Measurements from ENCODE around the gene HSPA1L. TPM values are rescaled to one million over a fixed set of nuclear protein-coding genes. Genes with fewer than 3 reads are reported as not detected.

HSPA1L gene
- total RNA-seq, 4 donors from 2014 or later: 0.48 to 3.0 (median 1.9) TPM

DNA sequence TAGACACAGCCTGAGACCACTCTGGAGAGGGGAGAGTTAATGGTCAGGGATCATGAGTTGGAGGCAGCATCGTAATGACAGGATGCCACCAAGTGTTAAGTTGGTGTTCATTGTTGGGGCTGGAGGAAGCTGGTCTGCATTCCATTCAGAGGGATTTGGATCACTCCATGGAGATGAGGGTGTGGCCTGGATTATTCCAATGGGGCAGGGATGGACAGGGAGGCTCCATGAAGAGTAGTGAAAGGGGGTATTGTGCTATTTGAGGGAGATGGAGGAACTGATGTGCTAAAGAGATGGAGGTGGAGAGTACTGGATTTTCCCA is 51.5 kb downstream of the HSPA1L start:
- ATAC-seq (ENCODE audit: low FRiP score) (no peak), DNase-seq (ENCODE audit: low spot score) (no peak)
- TF ChIP-seq, protein P1, sequence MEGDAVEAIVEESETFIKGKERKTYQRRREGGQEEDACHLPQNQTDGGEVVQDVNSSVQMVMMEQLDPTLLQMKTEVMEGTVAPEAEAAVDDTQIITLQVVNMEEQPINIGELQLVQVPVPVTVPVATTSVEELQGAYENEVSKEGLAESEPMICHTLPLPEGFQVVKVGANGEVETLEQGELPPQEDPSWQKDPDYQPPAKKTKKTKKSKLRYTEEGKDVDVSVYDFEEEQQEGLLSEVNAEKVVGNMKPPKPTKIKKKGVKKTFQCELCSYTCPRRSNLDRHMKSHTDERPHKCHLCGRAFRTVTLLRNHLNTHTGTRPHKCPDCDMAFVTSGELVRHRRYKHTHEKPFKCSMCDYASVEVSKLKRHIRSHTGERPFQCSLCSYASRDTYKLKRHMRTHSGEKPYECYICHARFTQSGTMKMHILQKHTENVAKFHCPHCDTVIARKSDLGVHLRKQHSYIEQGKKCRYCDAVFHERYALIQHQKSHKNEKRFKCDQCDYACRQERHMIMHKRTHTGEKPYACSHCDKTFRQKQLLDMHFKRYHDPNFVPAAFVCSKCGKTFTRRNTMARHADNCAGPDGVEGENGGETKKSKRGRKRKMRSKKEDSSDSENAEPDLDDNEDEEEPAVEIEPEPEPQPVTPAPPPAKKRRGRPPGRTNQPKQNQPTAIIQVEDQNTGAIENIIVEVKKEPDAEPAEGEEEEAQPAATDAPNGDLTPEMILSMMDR (IDR thresholded peaks at IDR 0.05): no peak

DNA sequence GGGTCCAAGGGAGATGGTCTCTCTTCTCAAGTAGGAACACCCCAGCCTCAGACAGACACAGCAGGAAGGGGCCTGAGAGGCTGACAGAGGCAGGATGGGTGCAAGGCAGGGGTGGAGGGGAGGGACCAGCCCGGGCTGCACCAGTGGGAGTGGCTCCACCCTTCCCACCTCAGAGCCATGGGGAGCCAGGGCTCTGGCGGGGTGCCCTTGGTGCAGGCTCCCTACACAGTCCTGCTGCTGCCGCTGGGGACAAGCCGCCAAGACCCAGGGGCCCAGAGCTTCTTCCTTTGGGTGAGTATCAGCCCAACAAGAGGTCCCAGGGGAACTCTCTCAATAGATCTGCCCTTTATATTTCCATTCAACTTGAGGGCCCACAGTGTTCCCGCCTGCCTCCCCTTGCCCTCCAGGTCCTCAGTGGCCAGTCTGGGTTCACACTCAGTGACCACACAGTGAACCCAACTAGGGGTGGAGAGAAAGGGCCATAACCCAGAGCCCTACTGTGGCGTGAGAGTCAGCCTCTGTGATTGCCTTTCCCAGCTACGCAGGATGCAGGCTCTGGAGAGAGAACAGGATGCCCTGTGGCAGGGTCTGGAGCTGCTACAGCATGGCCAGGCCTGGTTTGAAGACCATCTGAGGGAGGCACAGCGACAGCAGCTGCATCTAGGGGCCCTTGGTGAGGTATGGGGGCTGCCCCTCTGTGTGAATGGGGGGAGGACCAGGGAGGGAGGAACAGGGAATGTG is 52.0 kb downstream of the HSPA1L start:
- no peak for ATAC-seq (ENCODE audit: low FRiP score)
- TF ChIP-seq, protein P1 (IDR thresholded peaks at IDR 0.05): no peak
- no peak for DNase-seq (ENCODE audit: low spot score)

DNA sequence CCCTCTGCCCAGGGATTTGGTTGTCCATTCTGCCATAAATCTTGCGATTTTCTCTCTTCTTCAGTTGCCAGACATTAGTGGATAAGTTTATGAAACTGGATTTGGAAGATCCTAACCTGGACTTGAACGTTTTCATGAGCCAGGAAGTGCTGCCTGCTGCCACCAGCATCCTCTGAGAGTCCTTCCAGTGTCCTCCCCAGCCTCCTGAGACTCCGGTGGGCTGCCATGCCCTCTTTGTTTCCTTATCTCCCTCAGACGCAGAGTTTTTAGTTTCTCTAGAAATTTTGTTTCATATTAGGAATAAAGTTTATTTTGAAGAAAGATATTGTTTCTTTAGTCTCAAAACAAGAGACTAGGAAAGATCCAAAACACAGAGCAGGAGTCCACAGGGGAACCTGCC is 52.7 kb downstream of the HSPA1L start, which contains the start of gene SAPCD1:
Gene SAPCD1 (plus strand): TSS at position 301 of the 400 bp plus-strand sequence. CDS start 399 bp downstream, outside the sequence.
- TF ChIP-seq, protein P1 (IDR thresholded peaks at IDR 0.05): no peak
- no peak for DNase-seq (ENCODE audit: low spot score)
- ATAC-seq (ENCODE audit: low FRiP score): no peak

DNA sequence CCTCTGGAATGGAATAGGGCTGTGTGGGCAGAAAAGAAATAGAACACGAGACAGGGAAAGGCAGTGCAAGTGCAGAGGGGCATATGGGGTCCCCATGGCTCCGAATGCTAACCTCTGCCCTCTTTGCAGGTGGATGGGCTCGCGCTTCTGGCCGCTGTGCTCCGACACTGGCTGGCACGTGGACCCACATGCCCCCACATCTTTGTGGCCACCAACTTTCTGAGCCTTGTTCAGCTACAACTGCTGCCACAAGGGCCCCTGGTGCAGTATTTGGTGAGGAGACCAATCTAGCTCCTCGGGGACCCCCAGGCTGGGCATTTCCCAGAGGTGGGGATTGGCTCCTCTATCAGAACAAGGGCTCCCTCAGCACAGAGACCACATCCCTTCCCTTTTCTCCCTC is 53.7 kb downstream of the HSPA1L start:
- TF ChIP-seq, protein P1 (IDR thresholded peaks at IDR 0.05): no peak

DNA sequence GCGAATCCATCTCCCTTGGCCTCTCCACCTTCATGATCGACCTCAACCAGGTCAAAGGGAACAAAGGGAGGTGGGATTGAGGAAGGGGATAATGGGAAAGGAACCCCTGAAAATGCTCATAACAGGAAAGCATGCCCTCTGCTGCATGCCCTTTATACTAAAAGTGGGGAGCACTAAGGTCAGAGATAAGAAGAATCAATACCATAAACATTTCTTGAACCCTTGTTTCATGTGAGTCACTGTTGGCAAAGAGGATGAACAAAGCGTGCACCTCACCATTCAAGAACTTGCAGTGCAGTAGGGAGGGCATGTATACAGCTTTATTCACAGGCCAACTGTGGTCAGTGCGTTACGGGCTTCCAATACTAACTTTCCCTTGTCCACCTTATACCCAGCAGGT is 54.3 kb downstream of the HSPA1L start:
- ATAC-seq (ENCODE audit: low FRiP score): no peak
- no peak for DNase-seq (ENCODE audit: low spot score)
- TF ChIP-seq, protein P1 (IDR thresholded peaks at IDR 0.05): no peak

More for the DNA sequence above, 53.7 kb downstream of the HSPA1L start:
- DNase-seq (ENCODE audit: low spot score) (no peak), ATAC-seq (ENCODE audit: low FRiP score) (no peak)

Small RNAs within 50 kb of the gene (small RNA-seq; reads per million reads assigned to genes)
- gene MSH5-SAPCD1 (not detected), gene RF00019 (not detected), gene SAPCD1 (not detected), gene SNORD48 (1,845 reads per million, percentile 99 among the genes with 10 or more reads in this experiment), gene SNORD52 (not detected)

Other genes with a start within 250 kb of the HSPA1L start
- not detected for gene LTA, start 243.0 kb downstream of the HSPA1L start, total RNA-seq
- gene TNF, start 239.7 kb downstream of the HSPA1L start, total RNA-seq: 1 to 10 TPM in 1 of 4 donors, under 1 TPM in 2, not detected in 1; 0.65 to 1.5 (median 0.96) TPM
- 1 to 10 TPM in 3 of 4 donors, under 1 TPM in 1; 0.72 to 5.5 (median 1.9) TPM for gene LTB, start 232.9 kb downstream of the HSPA1L start, total RNA-seq
- gene LST1, start 229.0 kb downstream of the HSPA1L start, total RNA-seq: 10 to 100 TPM; 16.3 to 34.2 (median 19.2) TPM
- not detected for gene NCR3, start 222.3 kb downstream of the HSPA1L start, total RNA-seq
- 10 to 100 TPM; 57.3 to 95.1 (median 81.8) TPM for gene AIF1, start 200.0 kb downstream of the HSPA1L start, total RNA-seq
- gene PRRC2A, start 194.6 kb downstream of the HSPA1L start, total RNA-seq: 100 to 1,000 TPM in 1 of 4 donors, 10 to 100 TPM in 3; 44.8 to 111 (median 65.4) TPM
- gene BAG6, start 162.6 kb downstream of the HSPA1L start, total RNA-seq: 100 to 1,000 TPM; 137 to 231 (median 157) TPM
- gene APOM, start 159.4 kb downstream of the HSPA1L start, total RNA-seq: 1 to 10 TPM; 2.4 to 5.0 (median 3.6) TPM
- 10 to 100 TPM; 16.8 to 24.7 (median 21.2) TPM for gene C6orf47, start 154.5 kb downstream of the HSPA1L start, total RNA-seq
- 10 to 100 TPM in 3 of 4 donors, 1 to 10 TPM in 1; 7.1 to 23.6 (median 15.6) TPM for gene GPANK1, start 150.3 kb downstream of the HSPA1L start, total RNA-seq
- 100 to 1,000 TPM; 130 to 202 (median 184) TPM for gene CSNK2B, start 149.2 kb downstream of the HSPA1L start, total RNA-seq
- 10 to 100 TPM in 3 of 4 donors, 1 to 10 TPM in 1; 7.4 to 16.9 (median 11.3) TPM for gene LY6G5B, start 145.3 kb downstream of the HSPA1L start, total RNA-seq
- gene LY6G5C, start 134.2 kb downstream of the HSPA1L start, total RNA-seq: 1 to 10 TPM in 2 of 4 donors, under 1 TPM in 1, not detected in 1; 0.84 to 4.5 (median 1.3) TPM
- 10 to 100 TPM; 41.8 to 62.8 (median 57.4) TPM for gene ABHD16A, start 112.0 kb downstream of the HSPA1L start, total RNA-seq
- gene LY6G6F, start 108.4 kb downstream of the HSPA1L start, total RNA-seq: not detected
- not detected for gene LY6G6D, start 99.9 kb downstream of the HSPA1L start, total RNA-seq
- under 1 TPM in 1 of 4 donors, not detected in 3; 0.74 TPM for gene LY6G6C, start 93.5 kb downstream of the HSPA1L start, total RNA-seq
- under 1 TPM in 1 of 4 donors, not detected in 3; 0.84 TPM for gene MPIG6B, start 91.9 kb downstream of the HSPA1L start, total RNA-seq
- gene DDAH2, start 86.0 kb downstream of the HSPA1L start, total RNA-seq: 100 to 1,000 TPM; 103 to 148 (median 115) TPM
- 100 to 1,000 TPM; 244 to 443 (median 336) TPM for gene CLIC1, start 78.8 kb downstream of the HSPA1L start, total RNA-seq
- gene MSH5, start 75.3 kb downstream of the HSPA1L start, total RNA-seq: 10 to 100 TPM in 1 of 4 donors, 1 to 10 TPM in 3; 5.4 to 17.0 (median 7.3) TPM
- gene SAPCD1, start 52.6 kb downstream of the HSPA1L start, total RNA-seq: not detected
- 1 to 10 TPM in 1 of 4 donors, under 1 TPM in 2, not detected in 1; 0.36 to 1.6 (median 0.56) TPM for gene VWA7, start 38.0 kb downstream of the HSPA1L start, total RNA-seq
- 10 to 100 TPM; 31.6 to 47.0 (median 34.6) TPM for gene VARS1, start 19.5 kb downstream of the HSPA1L start, total RNA-seq
- 10 to 100 TPM; 19.8 to 35.1 (median 30.4) TPM for gene LSM2, start 8.3 kb downstream of the HSPA1L start, total RNA-seq
- gene HSPA1A, start 260 bp upstream of the HSPA1L start, total RNA-seq: 1,000 to 10,000 TPM in 1 of 4 donors, 100 to 1,000 TPM in 3; 155 to 1,684 (median 309) TPM
- gene HSPA1B, start 12.5 kb upstream of the HSPA1L start, total RNA-seq: 1,000 to 10,000 TPM in 1 of 4 donors, 100 to 1,000 TPM in 3; 174 to 1,642 (median 258) TPM
- 10 to 100 TPM; 44.1 to 63.8 (median 55.2) TPM for gene NEU1, start 47.5 kb upstream of the HSPA1L start, total RNA-seq
- under 1 TPM in 3 of 4 donors, not detected in 1; 0.19 to 0.84 (median 0.38) TPM for gene SLC44A4, start 63.7 kb upstream of the HSPA1L start, total RNA-seq
- 10 to 100 TPM; 17.4 to 25.9 (median 20.0) TPM for gene EHMT2, start 82.4 kb upstream of the HSPA1L start, total RNA-seq
- gene ZBTB12, start 86.8 kb upstream of the HSPA1L start, total RNA-seq: 1 to 10 TPM in 3 of 4 donors, under 1 TPM in 1; 0.48 to 1.9 (median 1.4) TPM
- 10 to 100 TPM; 30.6 to 96.1 (median 46.0) TPM for gene C2, start 112.4 kb upstream of the HSPA1L start, total RNA-seq
- 1,000 to 10,000 TPM in 1 of 4 donors, 100 to 1,000 TPM in 2, 10 to 100 TPM in 1; 16.7 to 1,024 (median 264) TPM for gene CFB, start 130.8 kb upstream of the HSPA1L start, total RNA-seq
- gene NELFE, start 143.7 kb upstream of the HSPA1L start, total RNA-seq: 10 to 100 TPM; 67.0 to 94.0 (median 75.0) TPM
- 10 to 100 TPM; 31.3 to 50.8 (median 44.8) TPM for gene SKIC2, start 143.9 kb upstream of the HSPA1L start, total RNA-seq
- 10 to 100 TPM; 15.6 to 19.9 (median 18.4) TPM for gene DXO, start 156.9 kb upstream of the HSPA1L start, total RNA-seq
- gene C4A, start 166.8 kb upstream of the HSPA1L start, total RNA-seq: 100 to 1,000 TPM in 3 of 4 donors, 10 to 100 TPM in 1; 16.6 to 652 (median 239) TPM
- gene C4B, start 199.5 kb upstream of the HSPA1L start, total RNA-seq: 100 to 1,000 TPM in 3 of 4 donors, 10 to 100 TPM in 1; 15.4 to 912 (median 204) TPM
- 1 to 10 TPM in 3 of 4 donors, under 1 TPM in 1; 0.63 to 5.7 (median 2.8) TPM for gene CYP21A2, start 223.1 kb upstream of the HSPA1L start, total RNA-seq